ENCODE data around the gene PRR35. TPM values are rescaled to one million over a fixed set of nuclear protein-coding genes. Genes with fewer than 3 reads are reported as not detected.

PRR35 gene
- total RNA-seq, 1 experiment from 2014 or later: not detected

- H3K4me2 ChIP-seq (ENCODE audit: low read length): peak overlapping the region; percentile 89
- peaks cover 48% of the 10 kb centered on the region for H3K79me2 ChIP-seq (ENCODE audit: low read length)
- H3K9me2 ChIP-seq (replicated peaks; ENCODE audit: low read length): no peaks in the 10 kb centered on the region
- H3F3A ChIP-seq (ENCODE audit: low read length, unreplicated experiment): no peaks in the 10 kb centered on the region
- DNase-seq: peak; percentile 25
- peak overlapping the region; percentile 89; the same call in 1 of the 2 replicates for H2AFZ ChIP-seq (ENCODE audit: low read length)
- intact Hi-C loops (cut with micrococcal nuclease): loop anchor here (5.0 to 10.0 kb wide), 2 partner anchors 49 to 64 kb away; partner anchors contain the start of genes CAPN15 and METTL26
- H3K27ac ChIP-seq (ENCODE audit: low read length): peak overlapping the region; percentile 77
- H4K20me1 ChIP-seq (ENCODE audit: low read length): peaks cover 7% of the 10 kb centered on the region; the same call in 1 of the 2 replicates
- CTCF ChIA-PET: no interaction called here
- peak overlapping the region; percentile 90 for H3K4me3 ChIP-seq (ENCODE audit: low read length)
- ATAC-seq: peak; percentile 2
- TF ChIP-seq EZH2 (IDR thresholded peaks at IDR 0.05; ENCODE audit: low read length, unreplicated experiment): no peak
- TF ChIP-seq EZH2phosphoT487 (IDR thresholded peaks at IDR 0.05; ENCODE audit: borderline replicate concordance, low read length): no peak
- TF ChIP-seq CTCF (conservative IDR thresholded peaks at IDR 0.05; ENCODE audit: low read depth, low read length): no peak
- peak overlapping the region; percentile 92 for H3K9ac ChIP-seq (ENCODE audit: low read length)
- peaks cover 23% of the 10 kb centered on the region for H3K4me1 ChIP-seq (ENCODE audit: insufficient read depth, low read length)
- no TSS peak for BruUV-seq (replicated peaks)
- H3K36me3 ChIP-seq (ENCODE audit: low read depth, low read length): no peaks in the 10 kb centered on the region
- H3K27me3 ChIP-seq (ENCODE audit: low read length): no peaks in the 10 kb centered on the region
- H3K9me3 ChIP-seq (ENCODE audit: low read length): no peaks in the 10 kb centered on the region
- POLR2A ChIA-PET (ENCODE audit: unreplicated experiment): no interaction called here
Observed at GRCh38 chr16:588639-588888, 28.4 kb downstream of the PRR35 start.

GRCh38 chr16:588889-589657, 28.9 kb downstream of the PRR35 start:
- no peaks in the 10 kb centered on the region for H3K36me3 ChIP-seq (ENCODE audit: low read depth, low read length)
- intact Hi-C loops (cut with micrococcal nuclease): loop anchor here (5.0 to 10.0 kb wide), 2 partner anchors 48 to 64 kb away; partner anchors contain the start of genes CAPN15 and METTL26
- TF ChIP-seq EZH2 (IDR thresholded peaks at IDR 0.05; ENCODE audit: low read length, unreplicated experiment) (no peak), EZH2phosphoT487 (IDR thresholded peaks at IDR 0.05; ENCODE audit: borderline replicate concordance, low read length) (no peak), CTCF (conservative IDR thresholded peaks at IDR 0.05; ENCODE audit: low read depth, low read length) (no peak)
- H3K4me2 ChIP-seq (ENCODE audit: low read length): peak overlapping the region; percentile 89
- peak; percentile 72 for ATAC-seq
- BruUV-seq (replicated peaks): no TSS peak
- POLR2A ChIA-PET (ENCODE audit: unreplicated experiment): no interaction called here
- peak overlapping the region; percentile 90 for H3K4me3 ChIP-seq (ENCODE audit: low read length)
- H3K9ac ChIP-seq (ENCODE audit: low read length): peak overlapping the region; percentile 92
- peaks cover 53% of the 10 kb centered on the region for H3K79me2 ChIP-seq (ENCODE audit: low read length)
- H3K9me2 ChIP-seq (replicated peaks; ENCODE audit: low read length): no peaks in the 10 kb centered on the region
- CTCF ChIA-PET: no interaction called here
- DNase-seq: peak; percentile 85
- H4K20me1 ChIP-seq (ENCODE audit: low read length): peaks cover 12% of the 10 kb centered on the region; the same call in 1 of the 2 replicates
- H3K4me1 ChIP-seq (ENCODE audit: insufficient read depth, low read length): peaks cover 28% of the 10 kb centered on the region
- H3K9me3 ChIP-seq (ENCODE audit: low read length): no peaks in the 10 kb centered on the region
- H3F3A ChIP-seq (ENCODE audit: low read length, unreplicated experiment): no peaks in the 10 kb centered on the region
- peak overlapping the region; percentile 77 for H3K27ac ChIP-seq (ENCODE audit: low read length)
- no peaks in the 10 kb centered on the region for H3K27me3 ChIP-seq (ENCODE audit: low read length)
- peak overlapping the region; percentile 89 for H2AFZ ChIP-seq (ENCODE audit: low read length)
